HEK293 (cell line): Measurements from ENCODE around the gene GPR3.

Source experiments
- SETDB1 ChIP-seq: IDR thresholded peaks from one replicate; pipeline ENCODE4 v1.6.1; 2017; ENCODE audit warnings: mild to moderate bottlenecking, low read length, moderate library complexity, mixed read lengths; ENCODE audit not compliant: insufficient read length
- SP2 ChIP-seq: fragments of 450-650 bp; formaldehyde crosslinking; IDR thresholded peaks from 2 replicates; pipeline ENCODE4 v1.5.1; 2016; ENCODE audit warnings: missing biosample characterization, missing genetic modification characterization
- ZFP69B ChIP-seq: fragments of 450-650 bp; formaldehyde crosslinking; IDR thresholded peaks from 2 replicates; pipeline ENCODE4 v1.5.1; 2016; ENCODE audit warnings: missing biosample characterization, missing genetic modification characterization
- ZNF423 ChIP-seq: fragments of 450-650 bp; formaldehyde crosslinking; IDR thresholded peaks from 2 replicates; pipeline ENCODE4 v1.5.1; 2016; ENCODE audit warnings: missing biosample characterization, missing genetic modification characterization
- TF ChIP-seq, protein P1 (sequence below): fragments of 450-650 bp; formaldehyde crosslinking; IDR thresholded peaks from 2 replicates; pipeline ENCODE4 v1.5.1; 2016; ENCODE audit warnings: missing biosample characterization, missing genetic modification characterization
- TF ChIP-seq, protein P2 (sequence below): fragments of 450-650 bp; formaldehyde crosslinking; IDR thresholded peaks from 2 replicates; pipeline ENCODE4 v1.5.1; 2016; ENCODE audit warnings: missing biosample characterization, missing genetic modification characterization

DNA sequence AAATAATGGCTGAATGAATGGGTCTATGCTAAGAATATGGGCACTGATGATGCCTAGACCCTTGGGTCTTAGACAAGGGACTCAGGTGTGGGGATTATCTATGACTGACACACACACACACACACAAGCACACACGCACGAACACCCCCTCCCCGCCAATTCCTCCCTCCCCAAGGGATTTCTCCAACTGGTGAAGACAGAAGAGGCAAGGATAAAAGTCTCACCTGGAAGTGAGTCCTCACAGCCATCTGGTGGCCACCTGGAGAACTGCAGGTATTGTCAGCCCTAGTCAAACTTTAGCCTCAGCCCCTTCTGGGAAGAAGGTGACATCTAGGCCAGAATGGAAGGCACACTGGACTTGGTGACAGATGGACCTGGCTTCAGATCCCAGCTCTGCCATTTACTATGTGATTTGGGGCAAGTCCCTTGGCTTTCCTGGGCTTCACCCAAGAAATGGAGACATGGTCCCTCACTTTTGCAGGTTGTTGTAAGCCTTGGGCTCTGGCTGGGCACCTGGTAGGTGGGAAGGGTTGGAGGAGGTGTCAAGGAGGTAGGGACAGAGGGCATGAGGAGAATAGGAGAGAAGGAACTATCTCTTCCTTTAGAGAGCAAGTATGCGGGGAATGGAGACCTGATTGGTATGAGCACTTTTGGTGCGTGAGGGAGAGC lies 4.0 kb upstream of the GPR3 start:
- TF ChIP-seq SP2 (no peak), SETDB1 (no peak), ZFP69B (tag by site-specific recombination) (no peak), ZNF423 (tag by site-specific recombination) (no peak)
- TF ChIP-seq, protein P1, sequence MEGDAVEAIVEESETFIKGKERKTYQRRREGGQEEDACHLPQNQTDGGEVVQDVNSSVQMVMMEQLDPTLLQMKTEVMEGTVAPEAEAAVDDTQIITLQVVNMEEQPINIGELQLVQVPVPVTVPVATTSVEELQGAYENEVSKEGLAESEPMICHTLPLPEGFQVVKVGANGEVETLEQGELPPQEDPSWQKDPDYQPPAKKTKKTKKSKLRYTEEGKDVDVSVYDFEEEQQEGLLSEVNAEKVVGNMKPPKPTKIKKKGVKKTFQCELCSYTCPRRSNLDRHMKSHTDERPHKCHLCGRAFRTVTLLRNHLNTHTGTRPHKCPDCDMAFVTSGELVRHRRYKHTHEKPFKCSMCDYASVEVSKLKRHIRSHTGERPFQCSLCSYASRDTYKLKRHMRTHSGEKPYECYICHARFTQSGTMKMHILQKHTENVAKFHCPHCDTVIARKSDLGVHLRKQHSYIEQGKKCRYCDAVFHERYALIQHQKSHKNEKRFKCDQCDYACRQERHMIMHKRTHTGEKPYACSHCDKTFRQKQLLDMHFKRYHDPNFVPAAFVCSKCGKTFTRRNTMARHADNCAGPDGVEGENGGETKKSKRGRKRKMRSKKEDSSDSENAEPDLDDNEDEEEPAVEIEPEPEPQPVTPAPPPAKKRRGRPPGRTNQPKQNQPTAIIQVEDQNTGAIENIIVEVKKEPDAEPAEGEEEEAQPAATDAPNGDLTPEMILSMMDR (tag by site-specific recombination): peak; percentile 52
- TF ChIP-seq, protein P2, sequence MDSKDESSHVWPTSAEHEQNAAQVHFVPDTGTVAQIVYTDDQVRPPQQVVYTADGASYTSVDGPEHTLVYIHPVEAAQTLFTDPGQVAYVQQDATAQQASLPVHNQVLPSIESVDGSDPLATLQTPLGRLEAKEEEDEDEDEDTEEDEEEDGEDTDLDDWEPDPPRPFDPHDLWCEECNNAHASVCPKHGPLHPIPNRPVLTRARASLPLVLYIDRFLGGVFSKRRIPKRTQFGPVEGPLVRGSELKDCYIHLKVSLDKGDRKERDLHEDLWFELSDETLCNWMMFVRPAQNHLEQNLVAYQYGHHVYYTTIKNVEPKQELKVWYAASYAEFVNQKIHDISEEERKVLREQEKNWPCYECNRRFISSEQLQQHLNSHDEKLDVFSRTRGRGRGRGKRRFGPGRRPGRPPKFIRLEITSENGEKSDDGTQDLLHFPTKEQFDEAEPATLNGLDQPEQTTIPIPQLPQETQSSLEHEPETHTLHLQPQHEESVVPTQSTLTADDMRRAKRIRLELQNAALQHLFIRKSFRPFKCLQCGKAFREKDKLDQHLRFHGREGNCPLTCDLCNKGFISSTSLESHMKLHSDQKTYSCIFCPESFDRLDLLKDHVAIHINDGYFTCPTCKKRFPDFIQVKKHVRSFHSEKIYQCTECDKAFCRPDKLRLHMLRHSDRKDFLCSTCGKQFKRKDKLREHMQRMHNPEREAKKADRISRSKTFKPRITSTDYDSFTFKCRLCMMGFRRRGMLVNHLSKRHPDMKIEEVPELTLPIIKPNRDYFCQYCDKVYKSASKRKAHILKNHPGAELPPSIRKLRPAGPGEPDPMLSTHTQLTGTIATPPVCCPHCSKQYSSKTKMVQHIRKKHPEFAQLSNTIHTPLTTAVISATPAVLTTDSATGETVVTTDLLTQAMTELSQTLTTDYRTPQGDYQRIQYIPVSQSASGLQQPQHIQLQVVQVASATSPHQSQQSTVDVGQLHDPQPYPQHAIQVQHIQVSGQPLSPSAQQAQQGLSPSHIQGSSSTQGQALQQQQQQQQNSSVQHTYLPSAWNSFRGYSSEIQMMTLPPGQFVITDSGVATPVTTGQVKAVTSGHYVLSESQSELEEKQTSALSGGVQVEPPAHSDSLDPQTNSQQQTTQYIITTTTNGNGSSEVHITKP (tag by site-specific recombination): no peak
